ENCODE results near the gene CPZ.
"Not testable (repeated sequence)": the region's sequence is repeated elsewhere in the genome, so short reads cannot be mapped to it uniquely, and the experiment has no call there.

The CPZ gene

GRCh38 chr4:8610858-8611616 is 18.5 kb downstream of the CPZ start:
- DNase-seq (ENCODE audit: low spot score): no peak

- no peak for DNase-seq (ENCODE audit: low spot score)
Observed at GRCh38 chr4:8612646-8613045, 20.1 kb downstream of the CPZ start.

GRCh38 chr4:8613421-8614364 is 21.1 kb downstream of the CPZ start:
- no peak for DNase-seq (ENCODE audit: low spot score)

- DNase-seq (ENCODE audit: low spot score): no peak
Observed at GRCh38 chr4:8614365-8615193, 22.0 kb downstream of the CPZ start.

- DNase-seq (ENCODE audit: low spot score): no peak
Observed at GRCh38 chr4:8615366-8615765, 22.8 kb downstream of the CPZ start.

GRCh38 chr4:8615921-8616787 is 23.6 kb downstream of the CPZ start:
- DNase-seq (ENCODE audit: low spot score): no peak

GRCh38 chr4:8616831-8617230 is 24.3 kb downstream of the CPZ start:
- no peak for DNase-seq (ENCODE audit: low spot score)

GRCh38 chr4:8617486-8618040 is 25.0 kb downstream of the CPZ start:
- no peak for DNase-seq (ENCODE audit: low spot score)

- DNase-seq (ENCODE audit: low spot score): no peak
Observed at GRCh38 chr4:8618421-8618820, 25.9 kb downstream of the CPZ start.

GRCh38 chr4:8618961-8619720 is 26.6 kb downstream of the CPZ start:
- DNase-seq (ENCODE audit: low spot score): no peak

- DNase-seq (ENCODE audit: low spot score): not testable (repeated sequence)
Observed at GRCh38 chr4:8621135-8621534, 28.6 kb downstream of the CPZ start.

- DNase-seq (ENCODE audit: low spot score): not testable (repeated sequence)
Observed at GRCh38 chr4:8624601-8625272, 32.2 kb downstream of the CPZ start.

- DNase-seq (ENCODE audit: low spot score): not testable (repeated sequence)
Observed at GRCh38 chr4:8630240-8630905, 37.8 kb downstream of the CPZ start.

- not testable (repeated sequence) for DNase-seq (ENCODE audit: low spot score)
Observed at GRCh38 chr4:8631896-8632295, 39.3 kb downstream of the CPZ start.

GRCh38 chr4:8634773-8635172 is 42.2 kb downstream of the CPZ start:
- not testable (repeated sequence) for DNase-seq (ENCODE audit: low spot score)

- not testable (repeated sequence) for DNase-seq (ENCODE audit: low spot score)
Observed at GRCh38 chr4:8635897-8636554, 43.5 kb downstream of the CPZ start.

GRCh38 chr4:8637456-8637984 is 45.0 kb downstream of the CPZ start:
- DNase-seq (ENCODE audit: low spot score): no peak

- DNase-seq (ENCODE audit: low spot score): no peak
Observed at GRCh38 chr4:8639021-8639420, 46.5 kb downstream of the CPZ start.

All from GM03348 (cell line).